GM18868 (cell line): ENCODE measurements around the gene CTSL.

Experiments
- ATAC-seq: cut with Tn5 transposase; IDR thresholded peaks from one replicate; pipeline ENCODE4 v1.9.1; 2021; ENCODE audit warnings: mild to moderate bottlenecking, moderate library complexity; ENCODE audit not compliant: unreplicated experiment

Gene CTSL

DNA sequence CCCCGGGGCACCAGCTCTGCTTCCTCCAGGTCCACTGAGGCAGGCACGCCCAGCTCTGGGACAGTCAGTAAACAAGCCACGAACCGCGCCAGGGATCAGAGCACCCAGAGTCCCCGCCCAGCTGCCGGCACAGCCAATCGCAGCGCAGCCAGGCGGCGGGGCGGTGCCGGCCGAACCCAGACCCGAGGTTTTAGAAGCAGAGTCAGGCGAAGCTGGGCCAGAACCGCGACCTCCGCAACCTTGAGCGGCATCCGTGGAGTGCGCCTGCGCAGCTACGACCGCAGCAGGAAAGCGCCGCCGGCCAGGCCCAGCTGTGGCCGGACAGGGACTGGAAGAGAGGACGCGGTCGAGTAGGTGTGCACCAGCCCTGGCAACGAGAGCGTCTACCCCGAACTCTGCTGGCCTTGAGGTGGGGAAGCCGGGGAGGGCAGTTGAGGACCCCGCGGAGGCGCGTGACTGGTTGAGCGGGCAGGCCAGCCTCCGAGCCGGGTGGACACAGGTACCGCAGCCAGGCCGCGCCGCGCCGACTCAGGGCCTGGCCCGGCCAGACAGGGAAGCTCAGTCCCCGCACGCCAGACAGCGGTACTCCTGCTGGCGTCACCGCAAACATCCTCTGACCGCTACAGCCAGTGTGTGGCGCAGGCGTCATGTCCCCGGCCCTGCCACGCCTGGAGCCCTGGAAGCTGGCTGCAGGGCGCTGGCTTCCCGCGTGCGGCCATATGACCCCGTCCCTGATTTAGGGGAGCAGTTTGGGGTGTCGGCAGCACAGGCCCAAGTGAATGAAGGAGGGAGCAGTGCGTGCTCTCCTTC is at the start of gene CTSL:
CTSL (plus strand) TSS at position 220 of the 810 bp plus-strand sequence. CDS start 1,485 bp downstream, outside the sequence.
- peak; percentile 59 for ATAC-seq

DNA sequence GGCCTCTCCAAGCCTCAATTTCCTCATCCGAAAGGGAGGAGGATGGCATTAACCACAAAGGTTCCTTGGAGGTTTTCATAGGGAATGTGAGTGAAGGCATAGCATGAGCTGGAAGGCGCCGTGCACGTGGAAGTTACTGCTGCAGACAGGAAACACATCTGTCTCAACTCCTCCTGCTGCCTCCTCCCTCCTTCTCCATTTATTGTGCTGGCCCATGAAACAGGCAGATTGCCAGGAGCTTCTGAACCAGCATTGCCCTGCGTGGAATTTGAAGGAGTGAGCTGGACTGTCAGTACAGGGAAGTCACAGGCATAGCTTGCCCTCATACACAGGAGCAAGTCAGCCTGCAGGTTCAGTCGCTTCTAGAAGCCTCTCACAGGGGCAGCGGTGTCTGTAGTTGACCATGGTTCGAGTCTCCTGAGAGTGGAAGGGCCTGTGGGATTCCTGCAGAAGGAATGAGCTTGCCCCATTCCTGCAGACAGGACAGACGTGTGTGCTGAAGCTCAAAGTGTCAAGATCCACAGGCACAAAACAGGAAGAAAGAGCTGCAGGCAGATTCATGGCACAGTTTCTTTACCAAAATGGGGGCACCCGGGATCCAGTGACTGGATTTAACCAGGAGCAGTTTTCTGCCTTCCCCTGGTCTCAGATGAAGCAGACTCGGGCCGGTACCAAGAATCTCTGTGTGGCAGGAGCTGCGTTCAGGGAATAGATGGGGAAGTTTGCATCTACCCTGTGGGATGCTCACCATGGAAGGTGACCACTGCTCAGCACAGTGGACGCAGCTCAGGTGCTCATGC is 48.7 kb upstream of the CTSL start:
- ATAC-seq: no peak

DNA sequence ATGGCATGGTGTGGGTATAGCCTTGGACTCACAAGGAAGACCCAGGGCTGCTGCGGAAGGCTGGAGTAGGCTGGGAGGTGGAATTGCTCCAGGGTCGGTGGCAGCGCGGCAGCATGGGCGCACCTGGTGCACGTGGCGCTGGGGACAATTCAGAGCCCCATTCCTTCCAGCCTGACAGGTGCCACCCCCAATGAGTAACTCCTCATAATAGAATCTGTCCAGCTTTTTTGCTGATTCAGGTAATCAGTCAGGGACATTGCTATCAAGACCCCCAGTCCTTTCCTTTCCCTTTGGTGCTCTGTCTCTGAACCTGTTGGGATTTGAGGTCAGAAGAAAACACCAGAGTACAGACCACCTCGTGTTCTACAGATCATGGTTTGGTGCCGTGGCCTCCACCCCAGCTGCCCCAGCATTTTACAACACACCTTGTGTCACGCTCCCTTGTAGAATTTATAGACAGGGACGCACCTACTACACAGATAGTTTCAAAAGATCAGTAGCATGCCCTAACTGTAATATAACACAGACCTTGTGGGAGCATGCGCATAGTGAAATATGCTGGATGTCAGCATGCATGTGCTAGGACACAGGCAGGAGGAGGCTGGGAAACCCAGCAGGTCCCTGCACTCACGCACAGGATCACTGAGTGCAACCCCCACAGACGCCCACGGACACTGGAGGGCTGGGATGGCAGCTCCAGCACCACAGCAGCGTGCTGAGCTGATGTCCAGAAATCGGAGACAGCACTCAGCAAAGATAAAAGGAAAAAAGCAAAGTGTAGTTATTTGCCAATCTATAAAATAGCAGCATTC is 47.9 kb upstream of the CTSL start:
- no peak for ATAC-seq

DNA sequence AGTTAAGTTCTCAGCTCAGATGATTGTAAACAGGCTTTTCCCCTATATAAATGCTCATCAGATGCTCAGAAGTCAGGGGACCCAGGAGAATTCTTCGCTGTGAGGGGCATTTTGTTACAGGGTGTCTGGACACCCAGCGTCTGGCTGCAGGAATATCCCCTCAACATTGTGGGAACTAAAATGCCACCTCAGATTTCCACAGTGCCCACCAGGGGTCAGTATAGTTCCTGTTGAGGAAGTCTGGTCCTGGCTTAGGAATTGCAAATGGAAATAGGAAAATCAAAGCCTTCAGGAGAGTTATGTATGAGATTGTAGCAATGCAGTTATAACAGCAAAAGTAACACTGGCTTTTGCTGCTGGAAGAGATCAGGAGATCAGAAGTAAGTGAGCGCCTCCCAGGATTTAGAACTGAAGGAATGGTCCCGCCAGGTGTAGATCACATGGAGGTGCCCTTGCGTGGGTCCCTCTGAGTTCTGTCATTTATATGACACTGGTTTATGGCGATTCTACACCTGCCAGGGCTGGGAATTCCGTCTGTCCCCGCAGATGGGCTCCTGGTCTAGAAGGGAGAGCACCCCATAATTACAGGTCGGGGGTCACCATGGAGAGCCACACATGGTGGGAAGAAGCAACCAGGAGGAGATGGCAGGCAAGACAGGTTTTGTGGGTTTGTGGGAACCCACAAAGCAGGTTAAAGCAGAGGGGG is 47.1 kb upstream of the CTSL start:
- ATAC-seq: no peak

DNA sequence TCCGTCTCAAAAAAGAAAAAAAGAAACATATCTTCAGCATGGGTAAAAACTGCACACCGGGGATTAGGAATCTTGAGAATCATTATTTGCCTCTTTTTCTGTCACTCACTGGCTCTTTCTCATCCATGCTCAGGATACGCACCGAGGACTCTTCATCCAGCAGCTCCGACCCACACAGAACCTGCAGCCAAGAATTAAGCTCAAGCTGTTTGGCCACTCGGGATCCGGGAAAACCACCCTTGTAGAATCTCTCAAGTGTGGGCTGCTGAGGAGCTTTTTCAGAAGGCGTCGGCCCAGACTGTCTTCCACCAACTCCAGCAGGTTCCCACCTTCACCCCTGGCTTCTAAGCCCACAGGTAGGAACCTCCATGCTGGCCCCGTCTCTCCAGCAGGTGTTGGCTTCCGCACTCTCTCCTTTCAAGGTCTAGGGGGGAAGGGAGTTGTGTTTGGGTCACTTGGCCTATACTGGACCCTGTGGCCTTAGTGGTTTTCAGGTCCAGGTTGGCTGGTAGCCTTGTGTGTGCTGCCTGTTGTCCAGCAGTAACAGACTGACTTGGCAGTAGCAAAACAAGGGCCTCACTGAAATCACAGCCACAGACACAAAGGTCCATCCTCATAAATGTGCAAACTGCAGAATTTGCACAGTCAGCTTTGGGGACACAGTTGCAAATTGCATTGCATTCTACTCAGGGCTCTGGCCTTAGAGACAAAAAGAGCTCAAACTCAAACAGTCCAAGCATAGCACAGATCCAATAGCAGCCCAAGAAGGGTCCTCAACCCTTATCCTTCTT is 44.5 kb upstream of the CTSL start:
- ATAC-seq: no peak

DNA sequence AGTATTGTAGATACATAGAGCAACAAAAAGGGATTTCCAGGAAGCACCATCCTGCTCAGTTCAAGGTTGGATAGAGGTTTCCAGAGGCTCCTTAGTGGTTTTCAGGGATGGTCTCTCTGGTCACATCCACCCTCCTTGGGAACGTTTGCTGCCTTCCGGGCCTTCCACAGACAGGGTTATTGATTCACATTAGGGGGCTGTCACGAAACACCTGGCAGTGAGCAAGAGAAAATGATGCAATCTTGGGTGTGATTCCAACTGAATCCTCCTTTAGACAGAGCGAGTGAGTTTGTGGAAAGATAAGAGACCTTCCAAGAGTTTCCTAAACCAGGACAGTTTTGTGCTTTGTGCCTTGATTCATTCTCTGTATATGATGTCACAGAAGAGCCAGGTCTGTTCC is 43.8 kb upstream of the CTSL start:
- ATAC-seq: no peak

DNA sequence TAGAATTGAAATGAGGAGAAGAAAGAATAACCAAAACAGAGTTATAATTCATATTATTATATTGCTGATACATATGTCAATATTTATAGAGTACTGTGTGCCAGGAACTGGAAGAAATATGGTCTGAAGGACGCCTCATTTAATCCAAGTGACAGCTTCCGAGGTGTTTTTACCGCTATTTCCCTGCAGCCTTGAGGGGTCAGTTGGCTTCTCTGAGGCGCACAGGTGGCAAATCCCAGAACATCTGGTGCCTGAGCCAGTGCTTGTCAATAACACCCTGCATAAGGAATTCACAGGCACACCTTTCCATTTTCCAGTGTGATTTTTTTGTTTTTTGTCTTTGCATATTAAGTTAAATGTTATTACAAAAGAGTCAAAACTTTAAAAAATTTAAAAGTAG is 43.3 kb upstream of the CTSL start:
- no peak for ATAC-seq

DNA sequence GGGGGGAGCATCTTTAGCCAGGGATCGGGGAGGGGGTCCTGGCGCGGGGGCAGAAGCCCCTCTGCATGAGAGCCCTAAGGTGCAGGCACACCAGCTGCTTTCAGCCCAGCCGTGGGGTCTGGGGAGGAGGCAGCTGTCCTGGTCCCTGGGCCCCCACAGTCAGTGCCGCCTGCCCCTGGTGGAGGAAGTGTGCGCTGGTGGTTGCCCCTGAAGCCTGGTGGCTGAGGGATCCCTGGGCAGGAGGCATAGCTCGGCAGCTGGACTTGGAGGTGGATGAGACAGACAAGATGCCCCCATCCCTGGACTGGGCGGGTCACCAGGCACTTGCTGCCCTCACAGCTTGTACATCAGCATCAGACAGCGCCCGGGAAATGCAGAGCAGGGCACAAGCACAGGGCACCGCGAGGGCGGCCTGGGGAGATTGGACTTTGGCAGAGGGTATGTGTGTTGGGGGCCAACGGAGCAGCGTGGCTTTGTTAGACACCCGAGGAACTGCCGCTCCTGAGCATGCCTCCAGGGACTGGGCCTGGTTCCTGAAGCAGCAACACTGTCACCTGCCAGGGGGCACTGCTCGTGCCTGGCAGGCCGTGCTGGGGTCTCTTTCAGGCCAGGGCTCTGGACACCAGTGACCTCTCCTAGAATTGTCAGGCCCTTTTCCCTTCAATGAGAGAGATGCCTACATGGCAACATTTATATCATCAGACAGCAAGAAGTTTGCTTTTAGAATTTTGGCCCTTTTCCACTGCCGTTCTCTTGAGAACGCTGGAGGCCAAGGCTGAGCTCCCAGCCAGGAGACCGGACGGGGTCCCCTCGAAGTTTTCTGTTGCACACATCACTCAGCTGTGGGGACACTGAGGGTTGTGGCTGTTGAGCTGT is 41.9 kb upstream of the CTSL start:
- no peak for ATAC-seq

DNA sequence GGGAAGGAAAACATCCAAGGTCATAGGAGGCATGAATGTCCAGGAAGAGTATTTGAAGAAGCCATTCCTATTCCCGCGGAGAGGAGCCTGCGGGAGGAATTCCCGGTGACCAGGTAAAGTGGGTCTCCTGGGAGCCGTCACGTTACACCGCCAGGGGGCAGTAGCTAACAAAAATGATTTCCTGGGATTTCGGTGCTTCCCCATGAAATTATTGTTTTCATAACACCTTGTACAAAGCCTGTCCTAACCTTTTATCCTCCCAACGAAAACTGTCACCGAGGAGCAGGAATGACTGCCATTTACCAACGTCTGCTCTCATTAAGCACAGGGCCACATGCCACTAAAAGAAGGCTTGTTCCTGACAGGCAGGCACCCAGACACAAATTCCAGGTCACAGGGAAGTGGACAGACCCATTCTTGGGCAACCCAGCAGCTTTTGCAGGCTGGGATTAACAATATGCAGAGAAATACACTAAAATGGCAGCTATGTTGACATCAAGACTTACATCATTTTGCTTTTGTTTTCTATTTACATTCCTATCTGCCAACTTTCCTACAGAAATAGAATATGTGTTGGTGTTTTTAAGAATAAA is 41.2 kb upstream of the CTSL start:
- ATAC-seq: no peak

DNA sequence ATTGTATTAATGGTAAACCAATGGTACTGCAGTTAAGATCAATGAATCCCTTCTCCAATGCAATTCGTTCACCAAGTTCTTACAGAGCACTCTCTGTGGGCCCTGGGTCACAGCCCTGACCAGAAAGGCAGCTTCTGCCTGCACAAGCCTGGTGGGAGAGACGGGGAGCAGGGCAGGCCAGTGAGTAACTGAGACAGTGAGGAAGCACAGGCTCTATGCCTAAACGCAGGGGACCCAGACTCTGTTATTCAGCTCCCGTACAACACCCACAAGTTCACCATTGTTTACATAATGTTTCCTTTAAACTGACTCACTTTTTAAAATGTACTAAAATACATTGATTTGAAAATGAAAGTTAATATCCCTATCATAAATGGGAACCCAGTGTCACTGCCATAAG is 40.5 kb upstream of the CTSL start:
- no peak for ATAC-seq

DNA sequence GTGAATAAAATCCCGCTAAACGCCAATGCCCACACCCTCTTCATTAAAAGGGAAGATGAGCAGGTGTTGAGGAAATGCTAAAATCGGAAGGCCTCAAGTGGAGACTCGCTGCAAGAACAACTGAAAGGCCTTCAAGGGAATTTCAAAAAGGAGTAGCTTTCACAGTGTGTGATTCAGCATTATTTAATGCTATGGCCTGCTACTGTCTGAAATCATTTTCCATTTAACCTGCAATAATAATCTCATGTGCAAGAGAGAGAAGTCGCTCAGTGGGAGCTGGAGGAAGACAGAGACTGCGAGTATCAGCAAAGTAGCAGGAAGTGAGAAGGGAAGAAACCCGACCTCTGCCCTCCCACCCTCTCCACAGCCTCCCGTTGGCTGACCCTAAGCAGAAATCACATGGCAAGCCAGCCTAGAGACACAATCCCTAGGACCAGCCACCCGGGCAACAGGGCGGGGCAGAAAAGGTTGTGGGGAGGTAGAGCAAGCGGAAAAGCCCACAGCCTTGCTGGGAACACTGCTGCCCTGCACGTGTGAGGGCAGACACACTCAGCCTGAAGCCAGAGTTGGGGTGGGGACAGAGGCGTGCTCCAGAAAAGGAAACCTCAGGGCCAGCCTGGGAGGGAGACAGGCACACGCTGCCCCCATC is 39.9 kb upstream of the CTSL start:
- no peak for ATAC-seq

DNA sequence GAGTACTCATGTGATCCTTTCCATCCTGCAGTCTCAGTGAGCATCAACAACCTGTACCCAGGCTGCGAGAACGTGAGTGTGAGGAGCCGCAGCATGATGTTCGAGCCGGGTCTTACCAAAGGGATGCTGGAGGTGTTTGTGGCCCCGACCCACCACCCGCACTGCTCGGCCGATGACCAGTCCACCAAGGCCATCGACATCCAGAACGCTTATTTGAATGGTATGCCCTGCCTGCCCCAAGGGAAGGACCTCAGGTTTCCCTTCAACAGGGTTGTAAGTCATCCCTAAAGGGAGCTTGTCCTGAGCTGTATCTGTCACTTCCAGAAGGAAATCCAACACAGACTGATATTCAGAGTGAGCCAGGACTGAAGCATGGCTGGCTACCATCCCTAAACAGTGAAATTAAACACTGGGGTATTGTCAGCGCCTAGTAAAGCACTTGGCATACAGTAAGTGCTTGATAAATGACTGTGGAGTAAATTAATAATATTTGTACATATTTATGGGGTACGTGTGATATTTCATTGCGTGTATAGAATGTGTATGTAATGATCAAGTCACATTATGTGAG is 39.3 kb upstream of the CTSL start:
- ATAC-seq: no peak

DNA sequence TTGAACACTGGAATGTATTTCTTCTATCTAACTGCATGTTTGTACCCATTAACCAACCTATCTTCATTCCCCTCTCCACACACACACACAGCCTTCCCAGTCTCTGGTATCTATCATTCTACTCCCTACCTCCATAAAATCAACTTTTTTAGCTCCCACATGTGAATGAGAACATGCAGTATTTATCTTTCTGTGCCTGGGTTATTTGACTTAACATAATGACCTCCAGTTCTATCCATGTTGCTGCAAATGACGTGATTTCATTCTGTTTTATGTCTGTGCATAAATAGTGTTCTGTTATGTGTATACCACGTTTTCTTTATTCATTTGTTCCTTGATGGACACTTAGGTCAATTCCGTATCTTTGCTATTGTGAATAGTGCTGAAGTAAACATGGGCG is 38.7 kb upstream of the CTSL start:
- no peak for ATAC-seq

DNA sequence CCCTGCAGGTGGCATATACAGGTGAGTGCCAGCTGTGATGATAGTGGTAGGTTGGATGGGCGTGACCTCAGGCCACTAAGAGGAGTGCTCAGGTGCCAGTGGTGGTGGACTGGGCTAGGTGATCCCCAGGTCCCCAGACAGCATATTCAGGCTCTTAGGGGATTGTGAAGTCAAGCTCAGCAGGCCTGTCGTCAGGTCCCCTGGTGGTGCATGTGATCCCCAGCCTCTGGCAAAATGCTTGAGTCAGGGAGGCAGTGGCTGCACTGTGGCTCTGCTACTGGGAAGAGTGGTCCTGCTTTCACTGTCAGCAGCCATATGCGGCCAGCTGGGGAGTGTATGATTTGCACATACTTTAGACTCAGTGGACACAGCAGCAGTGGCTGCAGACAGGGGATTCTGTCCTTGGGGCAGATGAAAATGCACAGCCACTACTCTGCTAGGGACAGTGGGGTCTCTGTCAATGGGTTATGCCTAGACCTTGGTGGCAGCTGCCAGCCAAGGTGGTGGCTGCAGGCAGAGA is 31.6 kb upstream of the CTSL start:
- ATAC-seq: no peak

DNA sequence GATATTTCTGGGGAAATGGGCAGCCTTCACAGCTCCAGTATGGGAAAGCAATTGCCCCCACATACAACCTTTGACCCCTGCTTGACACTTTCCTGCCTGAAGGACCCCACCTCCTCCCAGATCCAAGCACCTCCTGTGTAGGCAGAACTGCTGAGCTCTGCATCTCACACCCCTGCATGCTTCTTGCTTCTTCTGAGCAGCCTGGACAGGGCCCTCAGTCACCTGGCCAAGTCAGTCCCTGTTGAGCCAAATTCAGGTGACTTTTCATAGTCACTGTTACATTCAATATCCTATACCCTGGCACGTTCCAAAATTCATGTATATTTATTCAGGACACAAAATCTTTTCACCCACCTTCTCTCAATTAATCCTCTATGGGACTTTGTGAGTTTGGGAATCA is 30.4 kb upstream of the CTSL start:
- no peak for ATAC-seq

DNA sequence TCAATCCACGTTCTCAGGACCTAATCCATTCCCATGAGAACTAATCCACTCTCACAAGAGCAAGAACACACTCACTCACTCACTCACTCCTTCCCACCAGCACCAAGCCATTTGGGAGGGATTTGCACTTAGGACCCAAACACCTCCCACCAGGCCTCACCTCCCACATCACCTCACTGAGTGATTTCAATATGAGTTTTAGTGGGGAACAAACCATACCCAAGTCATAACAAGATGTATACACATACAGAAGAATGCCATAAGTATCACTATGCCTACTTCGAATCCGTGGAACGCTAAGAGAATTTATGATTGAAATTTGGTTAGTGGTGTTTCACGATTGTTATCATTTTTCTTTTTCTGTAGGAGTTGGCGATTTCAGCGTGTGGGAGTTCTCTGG is 29.3 kb upstream of the CTSL start:
- ATAC-seq: no peak

DNA sequence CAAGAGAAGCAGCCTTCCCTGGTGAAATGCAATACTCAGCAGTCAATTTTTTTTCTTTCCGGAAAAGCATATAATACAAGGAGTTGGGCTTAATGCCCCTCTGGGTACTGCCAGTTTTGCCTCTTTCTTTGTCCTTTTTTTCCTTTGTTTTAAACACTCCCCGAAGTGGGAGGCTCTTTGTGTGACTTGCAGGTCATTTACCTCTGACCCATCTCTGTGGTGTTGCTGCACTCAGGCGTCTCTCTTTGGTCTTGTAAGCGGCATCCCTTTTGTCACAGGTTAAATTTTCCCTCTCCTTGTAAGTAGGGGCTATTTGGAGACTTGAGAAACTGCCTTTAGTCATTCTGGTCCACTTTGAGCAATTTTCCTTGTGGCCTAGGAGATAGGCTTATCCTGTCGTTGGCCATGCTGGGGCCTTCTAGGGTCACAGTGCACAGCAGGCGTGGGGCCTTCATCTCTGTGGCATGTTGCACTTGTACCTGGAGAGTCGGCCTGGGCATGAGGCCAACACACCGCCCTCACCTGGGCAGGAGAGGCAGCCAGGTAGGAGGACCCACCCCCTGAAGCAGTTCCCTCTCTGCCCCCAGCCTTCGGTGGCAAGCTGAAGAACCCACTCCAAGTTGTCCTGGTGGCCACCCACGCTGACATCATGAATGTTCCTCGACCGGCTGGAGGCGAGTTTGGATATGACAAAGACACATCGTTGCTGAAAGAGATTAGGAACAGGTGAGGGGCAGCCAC is 27.7 kb upstream of the CTSL start:
- ATAC-seq: no peak
